NB4 (cell line): ENCODE measurements around the gene LAMB3.

Experiments
- DNase-seq: peaks from one replicate; pipeline ENCODE4 v3.0.0; 2010; ENCODE audit warnings: low read depth
- H3K4me3 ChIP-seq: one replicate; pipeline ENCODE4 v1.5.1; 2011; ENCODE audit warnings: mild to moderate bottlenecking, low read depth, low read length, moderate library complexity
- CTCF ChIP-seq: IDR thresholded peaks from one replicate; pipeline ENCODE4 v1.5.1; 2012; ENCODE audit warnings: low read depth, low read length
- MYC ChIP-seq: IDR thresholded peaks from 2 replicates; pipeline ENCODE4 v1.6.1; 2011; ENCODE audit warnings: low read depth, low read length
- POLR2A ChIP-seq: IDR thresholded peaks from 2 replicates; pipeline ENCODE4 v1.6.1; 2011; ENCODE audit warnings: mild to moderate bottlenecking; ENCODE audit not compliant: insufficient read length; ENCODE audit errors: extremely low read depth
- TF ChIP-seq, protein P1 (sequence below): IDR thresholded peaks from 2 replicates; pipeline ENCODE4 v1.6.1; 2011; ENCODE audit warnings: low read depth, low read length

LAMB3 gene

GRCh38 chr1:209570743-209571142, 81.5 kb downstream of the LAMB3 start:
- no peak for DNase-seq

GRCh38 chr1:209569455-209570207, 82.6 kb downstream of the LAMB3 start:
- TF ChIP-seq POLR2A (no peak), CTCF (peak; percentile 85), MYC (no peak)
- TF ChIP-seq, protein P1, sequence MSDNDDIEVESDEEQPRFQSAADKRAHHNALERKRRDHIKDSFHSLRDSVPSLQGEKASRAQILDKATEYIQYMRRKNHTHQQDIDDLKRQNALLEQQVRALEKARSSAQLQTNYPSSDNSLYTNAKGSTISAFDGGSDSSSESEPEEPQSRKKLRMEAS: no peak
- no peak overlapping the region for H3K4me3 ChIP-seq
- DNase-seq: peak; percentile 69

More at GRCh38 chr1:209570743-209571142, 81.5 kb downstream of the LAMB3 start:
- TF ChIP-seq CTCF (no peak), POLR2A (no peak), MYC (no peak)
- TF ChIP-seq, protein P1: no peak
- no peak overlapping the region for H3K4me3 ChIP-seq

DNA sequence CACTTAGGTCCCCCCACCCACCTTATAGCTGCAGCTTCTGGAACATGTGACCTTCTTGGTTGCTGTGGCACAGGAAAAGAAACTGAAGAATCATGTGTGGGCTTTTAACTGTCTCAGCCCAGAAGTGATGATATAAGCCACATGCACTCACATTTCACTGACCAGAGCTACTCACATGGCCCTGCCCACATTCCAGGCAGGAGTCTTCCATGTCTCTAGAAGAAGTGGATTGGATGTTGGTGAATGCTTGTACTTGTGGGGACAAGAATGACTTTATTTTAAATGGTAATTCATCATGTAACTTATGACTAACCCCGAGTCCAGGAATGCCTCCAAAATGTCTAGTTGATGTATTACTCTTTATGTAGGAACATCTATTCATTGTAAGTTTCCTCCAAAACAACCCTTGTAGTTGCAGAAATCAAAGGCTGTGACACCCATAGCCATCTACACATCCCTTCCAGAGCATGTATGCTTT, 84.5 kb downstream of the LAMB3 start:
- no peak for DNase-seq
- TF ChIP-seq MYC: no peak
- TF ChIP-seq CTCF: no peak
- TF ChIP-seq, protein P1: no peak
- no peak for TF ChIP-seq POLR2A
- H3K4me3 ChIP-seq: no peak overlapping the region

DNA sequence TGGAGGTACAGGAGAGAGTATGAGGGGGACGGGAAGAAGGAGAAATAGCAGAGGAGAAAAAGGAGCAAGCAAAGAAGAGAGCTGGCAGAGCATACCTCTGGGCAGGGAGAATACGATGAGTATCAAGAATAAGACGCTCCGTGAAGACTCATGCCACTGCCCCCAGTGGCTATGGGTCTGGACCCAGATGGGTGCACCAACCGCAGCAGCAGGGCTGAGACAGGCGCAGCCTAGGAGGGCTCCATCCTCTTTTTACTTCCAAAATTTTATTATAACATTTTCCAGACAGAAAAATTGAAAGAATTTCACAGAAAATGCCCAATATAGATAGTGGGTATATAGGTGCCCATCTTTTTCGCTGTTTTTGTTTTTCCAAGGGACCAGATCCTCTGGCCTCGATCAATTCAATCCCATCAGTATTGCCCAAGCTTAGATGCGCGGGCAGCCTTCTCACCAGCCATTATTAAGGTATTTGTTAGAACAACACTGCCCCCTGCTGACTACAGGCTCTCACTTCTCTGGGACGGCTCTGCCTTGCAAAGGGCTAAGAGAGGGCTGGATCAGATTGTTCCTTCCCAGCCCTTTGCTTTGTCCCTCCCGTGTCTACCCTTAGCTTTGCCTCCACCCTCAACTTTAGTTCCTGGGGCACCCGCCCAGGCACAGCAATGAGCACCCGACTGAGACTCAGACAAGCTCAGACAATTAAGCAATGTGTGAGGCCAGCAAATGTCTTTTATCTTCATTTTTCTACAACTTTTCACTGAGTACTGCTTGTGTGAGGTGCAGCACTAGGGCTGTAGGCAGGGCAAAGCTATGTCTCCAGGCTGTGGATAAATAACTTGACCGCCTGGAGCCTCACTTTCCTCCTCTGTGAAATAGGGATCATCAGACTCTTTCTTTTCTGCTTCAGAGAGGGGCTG, 86.2 kb downstream of the LAMB3 start:
- H3K4me3 ChIP-seq: no peak overlapping the region
- no peak for TF ChIP-seq POLR2A
- peak; percentile 72 for TF ChIP-seq CTCF
- DNase-seq: peak; percentile 77
